Mammary epithelial cell (primary cell): ENCODE data around the gene SOD3.

Experiments used
- CTCF ChIP-seq, 2 donors: IDR thresholded peaks in 1 of 2; conservative IDR thresholded peaks in 1 of 2; 2 replicates each; pipeline ENCODE4 v1.5.1; 2011 to 2012; ENCODE audit warnings: inconsistent platforms in 2 of 2, low read length in 2 of 2, mild to moderate bottlenecking in 2 of 2, control low read depth in 1 of 2, low read depth in 1 of 2; ENCODE audit not compliant: insufficient read depth in 1 of 2; ENCODE audit errors: extremely low read depth in 1 of 2
- EZH2 ChIP-seq: IDR thresholded peaks from 2 replicates; pipeline ENCODE4 v1.6.1; 2012; ENCODE audit warnings: low read length, inconsistent platforms, borderline replicate concordance

- TF ChIP-seq CTCF (conservative IDR thresholded peaks at IDR 0.05 in 1 of 2, IDR thresholded peaks at IDR 0.05 in 1 of 2; ENCODE audit: extremely low read depth in 1 of 2, insufficient read depth in 1 of 2, low read depth in 1 of 2, low read length in 2 of 2) (no peak), EZH2 (no peak)
Measured at GRCh38 chr4:24806206-24806990, 11.0 kb downstream of the SOD3 start.
